ENCODE results near the gene RAB9B.

RAB9B gene

DNA sequence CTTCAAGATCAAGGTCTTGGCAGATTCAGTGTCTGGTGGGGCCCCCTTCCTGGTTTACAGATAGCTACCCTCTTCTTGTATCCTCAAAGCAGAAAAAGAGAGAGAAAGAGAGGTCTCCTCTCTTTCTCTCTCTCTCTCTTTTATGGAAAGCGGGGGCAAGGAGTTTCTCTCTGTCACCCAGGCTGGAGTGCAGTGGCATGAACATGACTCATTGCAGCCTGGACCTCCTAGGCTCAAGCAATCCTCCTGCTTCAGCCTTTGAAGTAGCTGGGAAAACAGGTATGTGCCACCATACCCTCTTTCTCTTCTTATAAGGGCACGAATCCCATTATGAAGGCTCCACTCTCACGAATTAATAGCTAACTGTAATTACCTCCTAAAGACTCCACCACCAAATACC lies 20.2 kb downstream of the RAB9B start:
- DNase-seq (ENCODE audit: low spot score), result no peak

DNA sequence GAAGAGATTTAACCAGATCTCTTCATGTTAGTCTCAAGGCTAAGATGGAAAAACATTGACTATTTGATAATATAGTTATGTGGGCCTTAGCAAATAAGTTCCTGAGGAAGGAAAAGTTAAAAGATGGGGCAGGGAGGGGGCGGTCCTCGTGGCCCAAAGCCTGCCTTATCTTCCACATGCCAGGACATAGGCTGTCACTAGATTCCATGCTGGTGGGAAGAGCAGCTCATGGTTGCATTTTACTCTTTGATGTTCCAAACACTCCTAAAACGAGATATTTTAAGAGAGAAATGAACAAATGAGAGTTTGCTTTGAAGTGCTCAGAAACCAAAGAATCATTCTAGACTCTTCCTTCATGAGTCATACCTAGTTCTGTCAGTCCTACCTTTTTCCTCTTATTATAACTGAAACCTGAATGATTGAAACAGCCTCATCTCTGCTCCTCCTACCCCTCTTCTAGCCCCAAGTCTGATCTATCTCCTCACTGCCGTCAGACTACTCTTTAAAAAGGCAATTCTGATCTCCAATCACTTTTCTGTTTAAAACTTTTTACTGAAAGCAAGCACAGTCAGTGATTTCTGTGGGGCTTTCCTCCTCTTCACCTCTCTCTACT lies 25.1 kb downstream of the RAB9B start:
- no peak for DNase-seq (ENCODE audit: low spot score)

DNA sequence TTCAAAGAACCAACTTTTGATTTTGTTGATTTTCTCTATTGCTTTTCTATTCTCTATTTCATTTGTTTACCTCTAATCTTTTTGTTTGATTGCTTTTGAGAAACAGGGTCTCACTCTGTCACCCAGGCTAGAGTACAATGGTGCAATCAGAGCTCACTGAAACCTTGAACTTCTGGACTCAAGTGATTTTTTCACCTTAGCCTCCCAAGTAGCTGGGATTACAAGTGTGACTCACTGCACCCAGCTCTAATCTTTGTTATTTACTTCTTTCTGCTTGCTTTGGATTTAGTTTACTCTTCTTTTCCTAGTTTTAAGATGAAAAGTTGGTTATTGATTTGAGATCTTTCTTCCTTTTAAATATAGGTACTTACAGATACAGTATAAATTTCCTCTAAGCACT lies 26.2 kb downstream of the RAB9B start:
- no peak for DNase-seq (ENCODE audit: low spot score)

DNA sequence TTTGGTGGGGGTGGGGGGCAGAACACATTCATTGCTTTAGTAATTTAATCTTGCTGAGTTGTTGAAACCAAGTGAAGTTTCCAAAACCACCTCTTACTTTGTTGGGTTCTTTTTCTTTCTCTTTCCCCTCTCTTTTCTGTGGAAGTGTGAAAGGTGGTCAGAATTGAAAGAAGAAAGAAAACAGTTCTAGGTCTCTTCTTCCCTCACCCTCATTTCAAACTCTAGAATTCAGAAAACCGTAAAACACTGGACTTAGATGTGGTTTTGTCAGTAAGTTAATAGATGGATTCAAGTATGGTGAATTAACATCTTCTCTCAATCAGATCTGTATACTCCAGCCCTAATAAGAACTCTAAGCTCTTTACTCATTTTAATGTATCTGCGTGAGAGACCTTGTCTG lies 31.7 kb downstream of the RAB9B start:
- no peak for DNase-seq (ENCODE audit: low spot score)

DNA sequence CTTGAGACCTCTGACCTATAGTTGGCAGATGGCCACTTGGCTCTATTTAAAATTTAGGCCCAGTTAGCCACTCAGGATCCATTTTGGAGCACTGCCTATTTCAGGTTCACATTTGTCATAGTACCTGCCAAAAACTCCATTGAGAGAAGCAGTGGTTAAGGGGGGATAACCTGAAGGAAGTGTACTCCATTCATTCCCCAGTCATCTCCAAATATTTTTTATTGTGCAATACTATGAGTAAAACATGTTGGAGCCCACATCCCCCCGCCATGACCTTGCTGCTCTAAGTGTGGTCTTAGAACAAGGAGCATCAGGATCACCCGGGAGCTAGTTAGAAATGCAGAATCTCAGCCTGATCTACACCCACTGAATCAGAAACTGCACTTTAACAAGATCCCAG lies 34.4 kb downstream of the RAB9B start:
- DNase-seq (ENCODE audit: low spot score), result no peak

DNA sequence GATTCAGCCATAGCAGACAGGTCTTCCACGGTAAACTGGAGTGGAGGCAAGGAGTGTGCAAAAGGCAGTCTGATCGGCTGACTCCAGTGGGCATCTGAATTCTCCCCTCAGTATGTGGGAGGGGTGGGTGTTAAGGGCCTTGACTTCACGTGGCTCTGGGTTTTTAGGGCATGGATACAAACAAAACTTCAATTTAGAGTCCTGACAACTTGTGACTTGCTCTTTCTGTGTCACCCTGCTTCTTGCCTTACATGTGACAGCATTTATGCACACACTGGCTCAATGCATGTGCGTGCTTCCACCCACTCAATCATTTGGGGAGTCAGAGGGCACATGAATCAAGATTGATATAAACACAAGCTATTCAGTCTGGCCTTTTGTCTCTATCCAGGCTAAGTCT lies 37.9 kb downstream of the RAB9B start:
- no peak for DNase-seq (ENCODE audit: low spot score)

DNA sequence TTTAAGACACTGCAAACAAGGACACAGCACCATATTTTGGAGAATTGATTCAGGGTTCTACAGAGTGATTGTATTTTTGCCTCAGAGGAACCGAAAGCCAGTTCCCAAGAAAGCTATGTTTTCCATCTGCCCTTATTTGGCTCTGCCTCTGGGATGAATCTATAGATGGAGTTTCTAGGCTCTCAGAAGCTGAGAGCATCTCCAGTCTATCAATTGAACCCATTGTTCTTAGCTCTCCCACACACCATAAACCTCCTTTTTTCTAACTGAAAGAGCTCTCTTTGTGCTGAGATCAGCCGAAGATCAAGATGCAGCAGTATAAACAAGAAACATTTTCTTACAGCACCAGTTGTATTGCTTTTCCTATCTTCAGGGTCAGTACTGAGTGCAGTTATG lies 38.5 kb downstream of the RAB9B start:
- no peak for DNase-seq (ENCODE audit: low spot score)

DNA sequence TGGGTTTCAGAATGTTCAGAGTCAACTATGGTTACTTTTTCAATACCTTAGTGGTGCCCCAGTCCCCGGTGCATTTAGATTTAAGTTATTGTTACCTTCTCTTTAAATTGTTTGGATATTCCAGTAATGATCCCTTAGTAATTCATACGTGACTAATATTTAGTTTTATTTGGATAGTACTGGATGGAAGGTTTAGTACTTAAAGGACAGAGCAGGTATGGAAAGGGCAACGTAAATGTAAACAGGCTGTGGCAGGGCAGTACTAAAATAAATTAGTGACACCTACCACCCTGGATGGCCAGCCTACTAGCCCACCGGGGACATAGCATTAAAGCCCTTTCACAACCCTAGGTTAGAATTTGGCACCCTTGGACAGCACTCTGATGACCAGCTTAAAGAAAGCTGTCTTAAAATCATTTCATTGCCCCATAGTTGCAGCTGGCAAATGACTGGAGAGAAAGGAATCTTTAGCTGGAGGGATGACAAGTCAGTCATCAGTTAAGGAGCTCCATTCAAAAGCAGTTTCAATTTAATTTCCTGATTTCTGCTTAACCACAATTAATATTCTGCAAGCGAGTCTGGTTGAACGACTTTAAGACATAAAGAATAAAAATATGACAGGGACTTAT lies 39.0 kb downstream of the RAB9B start:
- no peak for DNase-seq (ENCODE audit: low spot score)

DNA sequence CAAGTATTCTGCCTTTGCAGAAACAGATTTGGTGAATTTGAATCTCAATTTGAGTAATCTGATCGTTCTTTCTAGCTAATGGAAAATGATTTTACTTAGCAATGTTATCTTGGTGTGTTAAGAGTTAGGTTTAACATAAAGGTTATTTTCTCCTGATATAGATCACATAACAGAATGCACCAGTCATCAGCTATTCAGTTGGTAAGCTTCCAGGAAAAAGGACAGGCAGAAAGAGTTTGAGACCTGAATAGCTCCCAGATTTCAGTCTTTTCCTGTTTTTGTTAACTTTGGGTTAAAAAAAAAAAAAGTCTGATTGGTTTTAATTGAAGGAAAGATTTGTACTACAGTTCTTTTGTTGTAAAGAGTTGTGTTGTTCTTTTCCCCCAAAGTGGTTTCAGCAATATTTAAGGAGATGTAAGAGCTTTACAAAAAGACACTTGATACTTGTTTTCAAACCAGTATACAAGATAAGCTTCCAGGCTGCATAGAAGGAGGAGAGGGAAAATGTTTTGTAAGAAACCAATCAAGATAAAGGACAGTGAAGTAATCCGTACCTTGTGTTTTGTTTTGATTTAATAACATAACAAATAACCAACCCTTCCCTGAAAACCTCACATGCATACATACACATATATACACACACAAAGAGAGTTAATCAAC lies 40.1 kb downstream of the RAB9B start:
- DNase-seq (ENCODE audit: low spot score), result no peak

DNA sequence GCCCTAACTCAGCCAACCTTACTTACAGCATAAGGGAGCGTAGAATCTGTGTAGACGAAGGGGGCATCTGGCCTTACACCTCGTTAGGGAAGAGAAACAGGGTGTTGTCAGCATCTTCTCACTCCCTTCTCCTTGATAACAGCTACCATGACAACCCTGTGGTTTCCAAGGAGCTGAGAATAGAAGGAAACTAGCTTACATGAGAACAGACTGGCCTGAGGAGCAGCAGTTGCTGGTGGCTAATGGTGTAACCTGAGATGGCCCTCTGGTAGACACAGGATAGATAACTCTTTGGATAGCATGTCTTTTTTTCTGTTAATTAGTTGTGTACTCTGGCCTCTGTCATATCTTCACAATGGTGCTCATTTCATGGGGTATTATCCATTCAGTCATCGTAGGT lies 40.8 kb downstream of the RAB9B start:
- no peak for DNase-seq (ENCODE audit: low spot score)

DNA sequence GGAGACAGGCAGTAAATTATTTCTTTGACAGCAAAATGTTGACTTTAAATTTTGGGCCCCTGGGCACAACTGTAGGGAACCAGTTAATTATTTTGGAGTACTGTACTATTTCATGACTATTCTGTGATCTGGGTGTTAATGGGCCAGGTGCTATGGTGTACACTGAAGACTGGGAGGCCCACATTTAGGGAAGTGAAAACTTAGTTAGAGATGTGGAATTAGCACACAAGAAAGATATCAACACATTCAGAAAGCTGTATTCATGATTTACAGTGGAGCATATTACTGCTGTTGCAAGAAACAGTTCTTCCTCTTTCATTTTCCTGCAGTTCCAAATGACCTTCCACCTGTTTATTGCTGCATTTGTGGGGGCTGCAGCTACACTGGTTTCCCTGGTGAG lies 43.1 kb downstream of the RAB9B start:
- DNase-seq (ENCODE audit: low spot score), result no peak

DNA sequence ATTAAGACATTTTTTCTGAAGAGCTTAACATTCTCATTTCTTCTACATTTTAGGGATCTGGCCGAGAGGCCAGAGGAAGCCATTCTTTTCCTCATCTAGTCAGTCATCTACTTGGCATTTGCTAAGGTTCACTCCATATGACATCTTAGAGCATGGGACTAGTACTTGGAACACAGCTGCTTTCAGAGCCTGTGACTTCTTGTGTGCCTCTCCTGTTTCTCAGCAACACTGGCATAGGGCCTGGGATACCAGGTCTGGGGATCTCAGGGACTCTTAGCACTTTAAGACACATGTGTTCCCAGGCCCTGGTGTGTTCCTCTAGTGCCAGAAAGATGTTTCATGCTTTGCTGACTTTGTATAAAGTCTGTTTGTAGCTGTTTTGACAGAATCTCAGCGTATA lies 48.1 kb downstream of the RAB9B start:
- no peak for DNase-seq (ENCODE audit: low spot score)

DNA sequence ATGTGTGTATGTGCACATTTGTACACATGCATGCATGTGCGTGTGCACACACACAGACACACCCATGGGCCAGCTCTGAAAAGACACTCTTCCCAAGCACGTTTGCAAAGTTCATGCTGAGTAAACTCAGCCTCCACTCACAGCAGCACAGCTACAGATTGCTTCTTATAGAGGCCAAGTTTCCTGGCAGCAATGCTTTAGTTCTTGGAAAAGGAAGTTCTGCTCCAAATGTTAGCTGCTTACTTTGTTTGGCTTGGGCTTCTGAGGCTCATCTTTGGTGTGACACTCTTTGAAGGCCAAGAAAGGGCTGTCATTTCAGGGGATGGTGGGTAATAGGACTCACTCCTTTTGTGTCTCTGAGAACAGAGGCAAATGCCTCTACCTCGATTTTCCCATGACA lies 48.9 kb downstream of the RAB9B start:
- no peak for DNase-seq (ENCODE audit: low spot score)

DNA sequence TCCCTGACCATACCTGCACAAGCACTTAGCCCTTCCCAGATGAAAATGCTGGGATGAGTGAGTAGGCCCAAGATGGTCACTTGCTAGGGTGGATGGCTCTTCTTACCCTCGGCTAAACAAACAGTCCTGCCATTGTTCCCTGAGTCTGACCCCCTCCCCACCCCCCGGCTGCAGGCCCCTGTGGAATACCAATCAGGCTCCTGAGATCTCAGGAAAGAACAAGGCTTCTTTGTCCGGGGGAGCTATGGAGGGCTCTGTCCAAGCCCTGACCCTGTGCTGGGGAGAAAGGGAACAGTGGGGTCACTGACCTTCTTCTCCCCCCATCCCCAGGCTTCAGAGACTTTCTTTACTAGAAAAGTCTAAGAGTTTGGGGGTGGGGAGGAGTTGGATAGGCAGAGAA lies 49.4 kb downstream of the RAB9B start:
- DNase-seq (ENCODE audit: low spot score), result peak; percentile 85

DNA sequence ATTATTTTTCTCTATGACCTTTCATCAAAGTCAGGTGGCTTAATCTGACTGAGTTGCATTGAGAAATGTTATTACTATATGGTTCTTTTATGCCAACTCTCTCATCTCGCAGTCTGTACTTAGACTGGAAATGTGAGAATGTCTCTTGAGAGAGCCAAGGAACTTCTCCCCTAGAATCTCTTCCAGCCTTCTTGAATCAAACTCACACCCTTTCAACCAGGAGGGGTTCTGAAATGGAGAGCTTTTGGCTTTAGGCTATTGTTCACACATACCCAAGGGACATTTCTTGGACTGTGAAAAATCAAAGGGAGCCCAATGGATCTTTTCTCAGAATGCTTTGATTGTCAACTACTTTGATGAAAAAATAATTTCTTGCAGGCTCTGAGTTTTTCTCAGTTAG lies 50.4 kb downstream of the RAB9B start:
- DNase-seq (ENCODE audit: low spot score), result no peak

DNA sequence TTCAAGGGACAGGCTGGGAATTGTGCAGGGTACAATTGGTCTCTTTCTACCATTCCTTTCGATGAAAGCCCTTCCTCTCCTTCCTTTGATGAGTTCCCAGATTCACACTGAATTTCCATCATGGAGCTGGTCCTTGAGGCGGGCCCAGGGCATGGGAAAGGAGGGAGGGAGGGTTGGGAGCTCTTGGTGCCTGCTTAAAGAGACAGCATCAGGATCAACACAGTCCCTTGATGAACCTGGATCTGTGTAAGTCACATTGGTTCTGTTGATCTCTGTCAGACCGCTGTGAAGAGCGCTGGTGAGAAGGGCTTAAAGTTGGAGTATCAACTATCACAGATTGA lies 51.0 kb downstream of the RAB9B start:
- no peak for DNase-seq (ENCODE audit: low spot score)

DNA sequence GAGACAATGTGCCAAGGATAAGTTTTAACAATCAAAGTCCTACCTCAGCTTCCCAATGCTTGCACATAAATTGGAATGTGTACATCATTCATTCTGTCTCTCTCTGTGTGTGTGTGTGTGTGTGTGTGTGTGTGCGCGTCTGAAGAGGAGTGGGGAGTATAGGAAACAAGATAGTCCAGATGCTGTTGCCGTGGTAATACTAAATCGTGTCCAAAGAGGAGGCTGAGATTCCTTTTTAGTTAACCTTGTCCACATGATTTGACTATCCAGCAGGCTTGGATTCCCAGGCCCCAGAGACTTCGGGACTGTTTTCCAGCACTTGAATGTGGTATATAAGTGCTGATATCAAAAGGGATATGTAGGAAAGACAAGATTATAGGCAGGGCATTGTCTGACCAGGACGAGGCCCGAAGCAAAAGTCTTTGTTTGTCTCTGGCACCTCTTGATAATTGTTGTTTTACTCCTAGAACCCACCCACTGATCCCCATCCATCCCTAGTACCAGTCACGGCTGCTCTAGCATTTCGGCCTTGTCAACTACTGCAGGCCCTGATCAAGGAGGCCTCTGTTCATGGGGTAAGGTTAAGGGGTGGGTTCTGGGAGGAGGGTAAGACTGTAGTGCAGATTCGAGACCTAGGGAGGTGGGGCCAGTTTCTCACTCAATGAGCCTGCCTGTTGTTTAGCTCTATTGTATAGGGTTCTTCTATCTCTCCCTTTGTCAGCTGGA lies 51.6 kb downstream of the RAB9B start:
- peak; percentile 92 for DNase-seq (ENCODE audit: low spot score)

DNA sequence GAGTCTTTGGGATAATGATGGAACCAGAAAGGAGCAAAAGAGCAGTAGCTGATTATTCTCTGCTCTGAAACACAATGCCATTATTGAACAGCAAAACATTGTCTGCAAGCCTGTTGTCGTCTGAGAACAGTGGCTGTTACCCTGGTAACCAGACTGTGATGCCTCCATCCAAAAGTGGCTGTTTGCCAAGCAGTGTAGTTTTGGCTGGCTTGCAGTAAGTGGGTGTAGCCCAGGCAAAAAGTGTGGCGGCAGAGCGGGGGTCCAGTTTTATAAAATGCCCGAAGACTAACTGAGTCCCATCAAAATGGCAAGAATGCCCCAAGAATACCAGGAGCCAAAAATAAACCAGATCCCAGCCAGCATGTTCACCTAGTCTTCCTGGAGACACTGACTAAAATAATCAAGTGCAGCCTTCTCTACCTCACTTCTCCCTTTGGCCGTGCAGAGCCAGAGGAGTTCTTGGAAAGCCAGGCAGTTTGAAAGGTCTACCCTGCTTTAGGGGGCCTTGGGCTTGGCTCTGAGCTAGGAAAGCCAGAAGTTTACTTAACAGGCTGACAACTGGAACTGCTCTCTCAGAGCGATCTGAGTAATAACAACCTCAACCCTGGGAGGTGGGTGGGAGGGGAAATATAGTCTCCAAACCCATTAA lies 52.8 kb downstream of the RAB9B start:
- no peak for DNase-seq (ENCODE audit: low spot score)

DNA sequence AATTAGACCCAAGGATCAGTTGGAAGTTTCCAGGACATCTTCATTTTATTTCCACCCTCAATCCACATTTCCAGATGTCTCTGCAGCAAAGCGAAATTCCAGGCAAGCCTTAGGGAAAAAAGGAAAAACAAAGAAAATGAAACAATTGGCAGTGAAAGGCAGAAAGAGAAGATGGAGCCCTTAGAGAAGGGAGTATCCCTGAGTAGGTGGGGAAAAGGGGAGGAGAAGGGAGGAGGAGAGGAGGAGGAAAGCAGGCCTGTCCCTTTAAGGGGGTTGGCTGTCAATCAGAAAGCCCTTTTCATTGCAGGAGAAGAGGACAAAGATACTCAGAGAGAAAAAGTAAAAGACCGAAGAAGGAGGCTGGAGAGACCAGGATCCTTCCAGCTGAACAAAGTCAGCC lies 55.5 kb downstream of the RAB9B start, which contains the start of gene PLP1:
Gene PLP1, plus strand, starts transcription at position 295 of the 400 bp plus-strand sequence. CDS start 156 bp downstream, outside the sequence.
- DNase-seq (ENCODE audit: low spot score), result peak; percentile 90

DNA sequence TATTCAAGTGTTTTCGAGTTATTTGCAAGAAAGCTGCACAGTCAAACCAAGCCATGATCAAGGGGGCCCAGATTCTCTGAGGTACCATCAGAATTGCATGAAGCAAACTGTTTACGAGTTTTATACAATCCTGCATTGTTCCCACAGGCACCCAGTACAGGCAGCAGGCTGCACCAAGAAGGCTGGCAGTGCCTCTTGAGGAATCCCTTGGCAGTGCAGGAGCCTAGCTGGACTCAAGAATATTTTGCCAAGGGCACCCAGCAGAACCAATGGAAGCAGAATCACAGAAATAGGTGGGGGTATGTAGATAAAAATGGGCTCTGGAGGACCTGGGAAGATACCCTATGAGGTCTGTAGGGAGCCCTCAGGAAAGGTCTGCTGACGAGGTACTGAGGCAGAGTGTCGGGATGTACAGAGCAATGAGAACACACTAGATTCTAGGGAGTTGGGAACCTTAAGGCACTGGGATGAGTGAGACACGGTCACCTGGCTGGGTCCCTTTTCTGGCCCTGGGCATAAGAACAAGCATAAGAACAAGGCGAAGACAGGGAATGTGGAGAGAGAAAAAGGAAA lies 57.9 kb downstream of the RAB9B start:
- DNase-seq (ENCODE audit: low spot score), result peak; percentile 88

DNA sequence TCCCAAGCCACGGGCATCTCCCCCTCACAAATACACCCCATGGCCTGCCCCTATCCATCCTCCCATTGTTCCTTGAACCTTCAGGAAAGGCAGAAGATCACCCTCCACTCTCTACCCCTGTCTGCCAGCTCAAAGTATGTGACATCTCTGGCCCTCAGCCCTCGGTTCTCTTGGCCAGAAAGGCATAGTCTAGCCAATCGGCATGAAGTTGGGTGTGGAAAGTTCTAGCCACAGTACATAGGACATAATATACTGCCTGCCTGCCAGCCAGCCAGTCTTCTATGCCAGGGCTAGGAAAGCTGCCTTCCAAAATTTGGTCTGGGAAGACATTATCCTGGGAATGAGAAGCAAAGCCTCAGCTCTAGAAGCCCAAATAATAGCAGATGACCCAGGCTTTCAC lies 58.6 kb downstream of the RAB9B start:
- peak; percentile 83 for DNase-seq (ENCODE audit: low spot score)
